Liver (tissue), 9 donors: Measurements from ENCODE around the gene COLEC12. TPM values are rescaled to one million over a fixed set of nuclear protein-coding genes. Genes with fewer than 3 reads are reported as not detected.

Source experiments
- DNase-seq: peaks from one replicate; pipeline ENCODE4 v3.0.0-alpha.2; 2017; ENCODE audit warnings: low spot score
- H3K27ac ChIP-seq, 2 donors: one replicate each; pipeline ENCODE4 v1.7.0; 2013; ENCODE audit warnings: inconsistent platforms in 2 of 2, low read length in 2 of 2, control low read depth in 1 of 2, low read depth in 1 of 2, mild to moderate bottlenecking in 1 of 2
- H3K27me3 ChIP-seq, 4 donors: one replicate each; pipeline versions ENCODE4 v1.6.1 to v1.7.0; 2013; ENCODE audit warnings: low read length in 3 of 4, inconsistent platforms in 1 of 4, mild to moderate bottlenecking in 1 of 4, moderate library complexity in 1 of 4; ENCODE audit not compliant: control insufficient read depth in 4 of 4, insufficient read depth in 4 of 4
- H3K36me3 ChIP-seq, 4 donors: one replicate each; pipeline versions ENCODE4 v1.6.1 to v1.7.0; 2013; ENCODE audit warnings: low read length in 3 of 4, mild to moderate bottlenecking in 3 of 4, low read depth in 1 of 4, moderate library complexity in 1 of 4; ENCODE audit not compliant: control insufficient read depth in 4 of 4, insufficient read depth in 3 of 4
- H3K4me1 ChIP-seq, 4 donors: one replicate each; pipeline versions ENCODE4 v1.6.1 to v1.7.0; 2013; ENCODE audit warnings: low read length in 3 of 4, mild to moderate bottlenecking in 3 of 4, moderate library complexity in 1 of 4; ENCODE audit not compliant: control insufficient read depth in 4 of 4, insufficient read depth in 4 of 4
- H3K4me3 ChIP-seq, 3 donors: one replicate each; pipeline versions ENCODE4 v1.6.1 to v1.7.0; 2013; ENCODE audit warnings: low read length in 3 of 3, control low read depth in 1 of 3, low read depth in 1 of 3, mild to moderate bottlenecking in 1 of 3
- H3K9ac ChIP-seq, 2 donors: one replicate each; pipeline ENCODE4 v1.7.0; 2013; ENCODE audit warnings: low read length in 2 of 2, mild to moderate bottlenecking in 2 of 2, moderate library complexity in 2 of 2, control low read depth in 1 of 2, low read depth in 1 of 2
- H3K9me3 ChIP-seq, 4 donors: one replicate each; pipeline versions ENCODE4 v1.6.1 to v1.7.0; 2013; ENCODE audit warnings: low read length in 3 of 4; ENCODE audit not compliant: control insufficient read depth in 4 of 4
- EGR1 ChIP-seq, 2 donors: IDR thresholded peaks; 2 replicates each; pipeline ENCODE4 v1.6.1; 2016 to 2018; ENCODE audit warnings: antibody characterized with exemption in 2 of 2, low read depth in 2 of 2
- FOXA1 ChIP-seq: IDR thresholded peaks from 2 replicates; pipeline ENCODE4 v1.6.1; 2016; ENCODE audit warnings: antibody characterized with exemption
- HNF4A ChIP-seq, 2 donors: conservative IDR thresholded peaks; 2 replicates each; pipeline ENCODE4 v1.6.1; 2016; ENCODE audit warnings: antibody characterized with exemption in 2 of 2, mild to moderate bottlenecking in 2 of 2
- JUND ChIP-seq, 2 donors: IDR thresholded peaks; 2 replicates each; pipeline ENCODE4 v1.6.1; 2016; ENCODE audit warnings: antibody characterized with exemption in 2 of 2
- MAX ChIP-seq: IDR thresholded peaks from 2 replicates; pipeline ENCODE4 v1.6.1; 2016; ENCODE audit warnings: antibody characterized with exemption
- RAD21 ChIP-seq, 2 donors: IDR thresholded peaks; 2 replicates each; pipeline ENCODE4 v1.6.1; 2016; ENCODE audit warnings: antibody characterized with exemption in 2 of 2, mild to moderate bottlenecking in 2 of 2
- RXRA ChIP-seq, 2 donors: IDR thresholded peaks; 2 replicates each; pipeline ENCODE4 v1.6.1; 2017 to 2018; ENCODE audit warnings: antibody characterized with exemption in 2 of 2, mild to moderate bottlenecking in 1 of 2
- TAF1 ChIP-seq: conservative IDR thresholded peaks from 2 replicates; pipeline ENCODE4 v1.6.1; 2016; ENCODE audit warnings: antibody characterized with exemption, mild to moderate bottlenecking
- YY1 ChIP-seq: IDR thresholded peaks from 2 replicates; pipeline ENCODE4 v1.6.1; 2016; ENCODE audit warnings: antibody characterized with exemption, mild to moderate bottlenecking
- ZBTB33 ChIP-seq: IDR thresholded peaks from 2 replicates; pipeline ENCODE4 v1.6.1; 2016; ENCODE audit warnings: antibody characterized with exemption
- WGBS: extraction: QIAGEN DNeasy Blood & Tissue Kit; methylation state at CpG from one replicate; pipeline ENCODE4 v1.1.7; 2013; 5-methylcytosine and 5-hydroxymethylcytosine counted together
- polyA plus RNA-seq, 2 donors: library from polyadenylated mRNA; stranded (reverse) in 1 of 2; unstranded in 1 of 2; fragments of 200-250 nt in 1 of 2; fragments of >200 nt in 1 of 2; fragmentation: Nextera tagmentation in 1 of 2; extraction: Ambion mirVana in 1 of 2; gene quantifications; one replicate each; pipeline versions ENCODE4 v1.2.1 to v1.2.3, GENCODE V29; 2013 to 2015
- total RNA-seq, 2 donors: library from RNA; depleted of rRNA; stranded (reverse); fragments of >200 nt; gene quantifications; one replicate each; pipeline ENCODE4 v1.2.3, GENCODE V29; 2014
- TF ChIP-seq, protein P1 (sequence below): fragments of 150-350 bp; IDR thresholded peaks from 2 replicates; pipeline ENCODE4 v1.5.1; 2017; ENCODE audit warnings: improper control_type of control experiment, low read depth, low read length; ENCODE audit not compliant: missing input control
- donor health status: healthy.
- donor health status: healthy.
- donor health status: healthy.
- donor health status: healthy.
- donor health status: healthy.

Gene COLEC12
- total and polyA plus RNA-seq, 4 donors = 0.03 to 1.6 (median 0.28) TPM

- no peak for DNase-seq
- TF ChIP-seq, protein P1, sequence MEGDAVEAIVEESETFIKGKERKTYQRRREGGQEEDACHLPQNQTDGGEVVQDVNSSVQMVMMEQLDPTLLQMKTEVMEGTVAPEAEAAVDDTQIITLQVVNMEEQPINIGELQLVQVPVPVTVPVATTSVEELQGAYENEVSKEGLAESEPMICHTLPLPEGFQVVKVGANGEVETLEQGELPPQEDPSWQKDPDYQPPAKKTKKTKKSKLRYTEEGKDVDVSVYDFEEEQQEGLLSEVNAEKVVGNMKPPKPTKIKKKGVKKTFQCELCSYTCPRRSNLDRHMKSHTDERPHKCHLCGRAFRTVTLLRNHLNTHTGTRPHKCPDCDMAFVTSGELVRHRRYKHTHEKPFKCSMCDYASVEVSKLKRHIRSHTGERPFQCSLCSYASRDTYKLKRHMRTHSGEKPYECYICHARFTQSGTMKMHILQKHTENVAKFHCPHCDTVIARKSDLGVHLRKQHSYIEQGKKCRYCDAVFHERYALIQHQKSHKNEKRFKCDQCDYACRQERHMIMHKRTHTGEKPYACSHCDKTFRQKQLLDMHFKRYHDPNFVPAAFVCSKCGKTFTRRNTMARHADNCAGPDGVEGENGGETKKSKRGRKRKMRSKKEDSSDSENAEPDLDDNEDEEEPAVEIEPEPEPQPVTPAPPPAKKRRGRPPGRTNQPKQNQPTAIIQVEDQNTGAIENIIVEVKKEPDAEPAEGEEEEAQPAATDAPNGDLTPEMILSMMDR = no peak
- TF ChIP-seq JUND (IDR thresholded peaks at IDR 0.05) = no peak
- no peak for TF ChIP-seq FOXA1
- no peak for TF ChIP-seq RAD21 (IDR thresholded peaks at IDR 0.05)
- Histone ChIP-seq H3K4me3 (no peak overlapping the region), H3K4me1 (no peaks in the 10 kb centered on the region), H3K27me3 (peaks cover 0 to 2% (median 0%) of the 10 kb centered on the region in 4 donors), H3K9me3 (peaks cover 0 to 3% (median 0%) of the 10 kb centered on the region in 4 donors), H3K9ac (no peak overlapping the region), H3K36me3 (no peaks in the 10 kb centered on the region), H3K27ac (no peak overlapping the region)
- 82% methylated on average over 14 of the region's 14 CpGs for WGBS
Measured at GRCh38 chr18:459814-460593, 40.5 kb downstream of the COLEC12 start.

- no peak overlapping the region for H3K4me3 ChIP-seq
- peaks cover 0 to 3% (median 0%) of the 10 kb centered on the region in 4 donors for H3K9me3 ChIP-seq
- H3K27ac ChIP-seq = no peak overlapping the region
- H3K27me3 ChIP-seq = no peaks in the 10 kb centered on the region
- 72% methylated on average over 12 of the region's 12 CpGs for WGBS
- H3K36me3 ChIP-seq = no peaks in the 10 kb centered on the region
- no peak for TF ChIP-seq ZBTB33
- no peak for TF ChIP-seq EGR1 (IDR thresholded peaks at IDR 0.05; ENCODE audit: low read depth in 2 of 2)
- TF ChIP-seq HNF4A (conservative IDR thresholded peaks at IDR 0.05) = no peak
- no peak for TF ChIP-seq RXRA (IDR thresholded peaks at IDR 0.05)
- TF ChIP-seq TAF1 = no peak
- no peak for TF ChIP-seq JUND (IDR thresholded peaks at IDR 0.05)
- TF ChIP-seq MAX = no peak
- no peak overlapping the region for H3K9ac ChIP-seq
- H3K4me1 ChIP-seq = no peaks in the 10 kb centered on the region
- DNase-seq = no peak
Measured at GRCh38 chr18:457521-458412, 42.7 kb downstream of the COLEC12 start.

GRCh38 chr18:457140-457519, 43.4 kb downstream of the COLEC12 start:
- H3K27ac ChIP-seq = no peak overlapping the region
- no peaks in the 10 kb centered on the region for H3K4me1 ChIP-seq
- no peaks in the 10 kb centered on the region for H3K36me3 ChIP-seq
- WGBS = 54% methylated on average over 9 of the region's 9 CpGs
- H3K9ac ChIP-seq = no peak overlapping the region
- no peak overlapping the region for H3K4me3 ChIP-seq
- no peak for TF ChIP-seq RXRA (IDR thresholded peaks at IDR 0.05)
- no peak for TF ChIP-seq YY1
- DNase-seq = no peak
- H3K27me3 ChIP-seq = no peaks in the 10 kb centered on the region
- peaks cover 0 to under 1% (median 0%) of the 10 kb centered on the region in 4 donors for H3K9me3 ChIP-seq
